Uterus (tissue), 2 donors: ENCODE results near the gene CXCL8.

ENCODE experiments used
- CTCF ChIP-seq, 4 experiments: fragments of 200-600 bp in 2 of 4; fragments of 450-650 bp in 2 of 4; sonication (generic) in 2 of 4; IDR thresholded peaks; one replicate each; pipeline ENCODE4 v1.5.1; 2016 to 2019; ENCODE audit warnings: antibody characterized with exemption in 4 of 4, mild to moderate bottlenecking in 2 of 4, moderate library complexity in 1 of 4
- POLR2A ChIP-seq, 2 donors: fragments of 450-650 bp; IDR thresholded peaks; one replicate each; pipeline ENCODE4 v1.6.1; 2016; ENCODE audit warnings: antibody characterized with exemption in 2 of 2, mild to moderate bottlenecking in 1 of 2, moderate library complexity in 1 of 2

DNA sequence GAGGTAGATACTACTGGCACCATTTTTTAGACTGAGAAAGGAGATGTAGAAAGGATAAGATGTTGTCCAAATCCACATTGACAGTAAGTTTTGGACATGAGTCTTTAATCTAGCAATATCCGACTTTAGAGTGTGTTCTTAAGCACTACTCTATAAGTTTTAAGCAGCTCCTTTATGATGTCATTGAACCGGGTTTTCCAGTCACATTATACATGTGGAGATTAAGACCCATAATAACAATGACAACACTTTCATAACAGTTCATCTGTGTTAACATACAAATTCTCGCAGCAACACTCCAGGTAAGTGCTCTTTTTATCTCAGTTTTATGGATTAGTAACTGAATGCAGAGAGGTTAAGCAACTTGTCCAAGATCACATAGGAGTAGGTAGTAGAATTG is 30.3 kb upstream of the CXCL8 start:
- no peak for TF ChIP-seq CTCF (IDR thresholded peaks at IDR 0.05)
- no peak for TF ChIP-seq POLR2A (IDR thresholded peaks at IDR 0.05)
